Right lobe of liver (tissue), 6 donors: ENCODE data around the gene TNFSF12. TPM values are rescaled to one million over a fixed set of nuclear protein-coding genes. Genes with fewer than 3 reads are reported as not detected.
A peak's percentile ranks its signal among the peaks of the same experiment; 100 is the strongest.

Source experiments
- ATAC-seq, 4 donors: fragments of 200-7000 bp; cut with Tn5 transposase; one replicate each; pipeline ENCODE4 v1.9.1; 2020; ENCODE audit warnings: mild to moderate bottlenecking in 4 of 4, moderate library complexity in 4 of 4
- DNase-seq, 3 donors: peaks; one replicate each; pipeline ENCODE4 v3.0.0-alpha.2; 2020
- H3K27ac ChIP-seq, 3 donors: fragments of 200-600 bp; one replicate each; pipeline ENCODE4 v1.8.0; 2022
- H3K27me3 ChIP-seq, 2 donors: fragments of 200-600 bp; one replicate each; pipeline ENCODE4 v1.8.0; 2022
- H3K36me3 ChIP-seq, 4 donors: fragments of 200-600 bp; sonication (generic) in 1 of 4; one replicate each; pipeline versions ENCODE4 v1.5.1 to v1.8.0; 2017 to 2022; ENCODE audit warnings: control low read depth in 1 of 4
- H3K4me1 ChIP-seq, 4 donors: fragments of 200-600 bp; sonication (generic) in 1 of 4; one replicate each; pipeline versions ENCODE4 v1.5.1 to v1.8.0; 2017 to 2022; ENCODE audit warnings: control low read depth in 1 of 4
- H3K4me3 ChIP-seq, 3 donors: fragments of 200-600 bp; one replicate each; pipeline ENCODE4 v1.8.0; 2022
- H3K9me3 ChIP-seq, 4 donors: fragments of 200-600 bp; sonication (generic) in 1 of 4; one replicate each; pipeline versions ENCODE4 v1.5.1 to v1.8.0; 2017 to 2022; ENCODE audit warnings: control low read depth in 1 of 4
- CTCF ChIP-seq, 4 donors: fragments of 200-600 bp in 3 of 4; fragments of 450-650 bp in 1 of 4; IDR thresholded peaks; one replicate each; pipeline versions ENCODE4 v1.5.1 to v1.8.0; 2016 to 2022; ENCODE audit warnings: antibody characterized with exemption in 4 of 4, mild to moderate bottlenecking in 2 of 4
- POLR2A ChIP-seq: fragments of 450-650 bp; IDR thresholded peaks from one replicate; pipeline ENCODE4 v1.6.1; 2017; ENCODE audit warnings: antibody characterized with exemption, mild to moderate bottlenecking
- WGBS: methylation state at CpG from one replicate; pipeline ENCODE4 v1.1.6; 2018; ENCODE audit warnings: low coverage, low lambda C conversion rate; ENCODE audit not compliant: insufficient coverage; ENCODE audit errors: missing lambda C conversion rate; 5-methylcytosine and 5-hydroxymethylcytosine counted together
- intact Hi-C, 2 donors: fragments of 100-400 bp; cut with DNase I; formaldehyde crosslinking; loops; one replicate each; pipeline versions ENCODE4 v1.11.2 to v1.14.1; 2022
- total RNA-seq, 6 experiments: library from RNA; depleted of rRNA in 2 of 6; stranded (reverse); fragments of >200 nt in 2 of 6; fragmentation: NEBNext Ultra II Directional in 3 of 6; extraction: Animal tissue kit (Norgen Biotek cat#: 25700) in 3 of 6; gene quantifications; one replicate each; pipeline versions ENCODE4 v1.1.0 to v1.2.4, GENCODE V29; 2016 to 2023
- donor health status: DM: no; HTN: yes; CAD: no.
- donor health status: DM: no; HTN: no; CAD: no.
- donor health status: DM: no; HTN: no; CAD: no.
- donor health status: DM: no; HTN: yes; CAD: no.
- donor health status: DM: no; HTN: yes; CAD: no.

The TNFSF12 gene
- total RNA-seq, 6 experiments from 2014 or later, result 6.1 to 14.7 (median 11.4) TPM

GRCh38 chr17:7573324-7574080, 24.6 kb downstream of the TNFSF12 start:
- peak overlapping the region; percentile 90 to 99 (median 96) for H3K27ac ChIP-seq
- ATAC-seq, result peak; percentile 53 to 63 (median 59)
- WGBS, result no CpG with 5 or more reads among the region's 71 CpGs
- no peaks in the 10 kb centered on the region for H3K9me3 ChIP-seq
- peaks cover 0 to 48% (median 15%) of the 10 kb centered on the region in 4 donors for H3K4me1 ChIP-seq
- intact Hi-C loops, result no loop called here
- peak; percentile 89 to 90 (median 90) for DNase-seq
- peak overlapping the region; percentile 100 for H3K4me3 ChIP-seq
- H3K27me3 ChIP-seq, result no peaks in the 10 kb centered on the region
- peak; percentile 22 for TF ChIP-seq POLR2A
- no peak for TF ChIP-seq CTCF (IDR thresholded peaks at IDR 0.05)
- H3K36me3 ChIP-seq, result peaks cover 28 to 51% (median 37%) of the 10 kb centered on the region in 4 donors

GRCh38 chr17:7574176-7574953, 25.5 kb downstream of the TNFSF12 start:
- Histone ChIP-seq H3K9me3 (no peaks in the 10 kb centered on the region), H3K36me3 (peaks cover 28 to 56% (median 39%) of the 10 kb centered on the region in 4 donors), H3K27ac (peak overlapping the region in 2 of 3 donors; percentile 96 to 99), H3K4me1 (peaks cover 0 to 54% (median 19%) of the 10 kb centered on the region in 4 donors), H3K4me3 (peak overlapping the region; percentile 100), H3K27me3 (no peaks in the 10 kb centered on the region)
- intact Hi-C loops, result no loop called here
- ATAC-seq (no peak), DNase-seq (peak in 1 of 3 donors; percentile 14)
- 27% methylated on average over 8 of the region's 15 CpGs for WGBS
- TF ChIP-seq POLR2A, result no peak
- no peak for TF ChIP-seq CTCF (IDR thresholded peaks at IDR 0.05)

GRCh38 chr17:7575481-7575883, 26.6 kb downstream of the TNFSF12 start:
- no CpG with 5 or more reads among the region's 1 CpG for WGBS
- Histone ChIP-seq H3K27me3 (no peaks in the 10 kb centered on the region), H3K36me3 (peaks cover 28 to 52% (median 39%) of the 10 kb centered on the region in 4 donors), H3K4me3 (peak overlapping the region in 1 of 3 donors; percentile 4), H3K4me1 (peaks cover 0 to 62% (median 21%) of the 10 kb centered on the region in 4 donors), H3K9me3 (no peaks in the 10 kb centered on the region), H3K27ac (no peak overlapping the region)
- no peak for DNase-seq
- ATAC-seq, result no peak
- TF ChIP-seq POLR2A (peak; percentile 8), CTCF (IDR thresholded peaks at IDR 0.05) (no peak)
- intact Hi-C loops, result no loop called here

GRCh38 chr17:7575959-7576358, 27.1 kb downstream of the TNFSF12 start:
- Histone ChIP-seq H3K27ac (no peak overlapping the region), H3K36me3 (peaks cover 28 to 52% (median 39%) of the 10 kb centered on the region in 4 donors), H3K9me3 (no peaks in the 10 kb centered on the region), H3K4me1 (peaks cover 0 to 62% (median 21%) of the 10 kb centered on the region in 4 donors), H3K27me3 (no peaks in the 10 kb centered on the region), H3K4me3 (no peak overlapping the region)
- no peak for ATAC-seq
- TF ChIP-seq CTCF (IDR thresholded peaks at IDR 0.05), result no peak
- TF ChIP-seq POLR2A, result no peak
- intact Hi-C loops, result no loop called here
- 66% methylated on average over 5 of the region's 7 CpGs for WGBS
- DNase-seq, result no peak
